Putamen (tissue), 1 donor: Measurements from ENCODE around the gene PBRM1.

Source experiments
- DNase-seq: peaks from one replicate; pipeline ENCODE4 v3.0.0-alpha.2; 2016; ENCODE audit warnings: low spot score

PBRM1 gene

GRCh38 chr3:52524752-52525679, 160.7 kb downstream of the PBRM1 start:
- DNase-seq, result no peak

GRCh38 chr3:52524258-52524751, 161.4 kb downstream of the PBRM1 start:
- DNase-seq, result no peak

GRCh38 chr3:52523386-52524257, 162.1 kb downstream of the PBRM1 start:
- no peak for DNase-seq

GRCh38 chr3:52522651-52523251, 163.0 kb downstream of the PBRM1 start:
- DNase-seq, result no peak

GRCh38 chr3:52521881-52522650, 163.6 kb downstream of the PBRM1 start:
- no peak for DNase-seq

- DNase-seq, result no peak
These were observed 164.3 kb downstream of the PBRM1 start for GRCh38 chr3:52521488-52521824.

GRCh38 chr3:52520716-52521487, 164.8 kb downstream of the PBRM1 start:
- DNase-seq, result no peak

GRCh38 chr3:52520141-52520667, 165.5 kb downstream of the PBRM1 start:
- no peak for DNase-seq

GRCh38 chr3:52519445-52520140, 166.1 kb downstream of the PBRM1 start:
- DNase-seq, result no peak

GRCh38 chr3:52518723-52519444, 166.8 kb downstream of the PBRM1 start:
- DNase-seq, result no peak

GRCh38 chr3:52517796-52518722, 167.7 kb downstream of the PBRM1 start:
- no peak for DNase-seq

- no peak for DNase-seq
These were observed 169.1 kb downstream of the PBRM1 start for GRCh38 chr3:52516509-52517195.

GRCh38 chr3:52515192-52515591, 170.5 kb downstream of the PBRM1 start:
- DNase-seq, result no peak

GRCh38 chr3:52514576-52514975, 171.1 kb downstream of the PBRM1 start:
- DNase-seq, result no peak

GRCh38 chr3:52513281-52513680, 172.4 kb downstream of the PBRM1 start:
- no peak for DNase-seq

- DNase-seq, result no peak
These were observed 173.0 kb downstream of the PBRM1 start for GRCh38 chr3:52512727-52513126.

GRCh38 chr3:52512105-52512504, 173.6 kb downstream of the PBRM1 start:
- no peak for DNase-seq

- no peak for DNase-seq
These were observed 174.2 kb downstream of the PBRM1 start for GRCh38 chr3:52511509-52511908.
